AG09309 (cell line): Measurements from ENCODE around the gene FBXW4.

ENCODE experiments used
- DNase-seq: peaks from one replicate; pipeline ENCODE4 v3.0.0-alpha.2; 2010; ENCODE audit warnings: low read depth
- H3K4me3 ChIP-seq: 2 replicates; pipeline ENCODE4 v1.5.1; 2011; ENCODE audit warnings: mild to moderate bottlenecking, low read depth, low read length, moderate library complexity; ENCODE audit not compliant: control insufficient read depth
- CTCF ChIP-seq: IDR thresholded peaks from 2 replicates; pipeline ENCODE4 v1.5.1; 2011; ENCODE audit warnings: mild to moderate bottlenecking, low read depth, low read length, inconsistent platforms; ENCODE audit not compliant: insufficient read depth, control insufficient read depth; ENCODE audit errors: missing control alignments

The FBXW4 gene

GRCh38 chr10:101708073-101708472 lies 13.1 kb upstream of the FBXW4 start:
- DNase-seq: no peak
- H3K4me3 ChIP-seq: no peak overlapping the region
- no peak for TF ChIP-seq CTCF

GRCh38 chr10:101704331-101704730 lies 9.4 kb upstream of the FBXW4 start:
- no peak for TF ChIP-seq CTCF
- no peak overlapping the region for H3K4me3 ChIP-seq
- DNase-seq: no peak

- no peak for DNase-seq
- no peak overlapping the region for H3K4me3 ChIP-seq
- no peak for TF ChIP-seq CTCF
Observed at GRCh38 chr10:101696632-101697031, 1.7 kb upstream of the FBXW4 start.

GRCh38 chr10:101695404-101695890 lies 477 bp upstream of the FBXW4 start:
- H3K4me3 ChIP-seq: peak overlapping the region; percentile 50
- DNase-seq: no peak
- no peak for TF ChIP-seq CTCF

GRCh38 chr10:101693978-101694673 lies 844 bp downstream of the FBXW4 start:
- TF ChIP-seq CTCF: no peak
- peak overlapping the region; percentile 50 for H3K4me3 ChIP-seq
- no peak for DNase-seq

GRCh38 chr10:101693651-101693977 lies 1.4 kb downstream of the FBXW4 start:
- no peak for TF ChIP-seq CTCF
- peak overlapping the region; percentile 50 for H3K4me3 ChIP-seq
- DNase-seq: no peak

- no peak overlapping the region for H3K4me3 ChIP-seq
- DNase-seq: no peak
Observed at GRCh38 chr10:101691081-101691480, 3.9 kb downstream of the FBXW4 start.

More at GRCh38 chr10:101691081-101691480, 3.9 kb downstream of the FBXW4 start:
- TF ChIP-seq CTCF: no peak
